Left renal cortex interstitium (tissue), 4 donors: ENCODE data around the gene DEFB123. TPM values are rescaled to one million over a fixed set of nuclear protein-coding genes. Genes with fewer than 3 reads are reported as not detected.
"Not testable (repeated sequence)": the region's sequence is repeated elsewhere in the genome, so short reads cannot be mapped to it uniquely, and the experiment has no call there.

Experiments used
- DNase-seq, 4 donors: peaks; one replicate each; pipeline ENCODE4 v3.0.0-alpha.2; 2013; ENCODE audit warnings: low read depth in 4 of 4, low spot score in 2 of 4, missing footprints in 1 of 4
- polyA plus RNA-seq, 4 donors: library from polyadenylated mRNA; unstranded; fragments of 120-200 nt; gene quantifications; one replicate each; pipeline ENCODE4 v1.2.1, GENCODE V29; 2013; ENCODE audit not compliant: insufficient read length in 4 of 4

The DEFB123 gene
- not detected for polyA plus RNA-seq

GRCh38 chr20:31440012-31440659 is at the start of gene DEFB123:
TSS of gene DEFB123 (plus strand) at chr20:31440632. CDS start at chr20:31440699, 67 bp downstream.
- DNase-seq: no peak

- DNase-seq: no peak
Observed at GRCh38 chr20:31392836-31393235, 47.6 kb upstream of the DEFB123 start.

- no peak for DNase-seq
Observed at GRCh38 chr20:31394900-31395299, 45.5 kb upstream of the DEFB123 start.

- DNase-seq: no peak
Observed at GRCh38 chr20:31403886-31404285, 36.5 kb upstream of the DEFB123 start.

GRCh38 chr20:31406115-31406514 is 34.3 kb upstream of the DEFB123 start, which contains the start of gene DEFB121:
TSS of gene DEFB121 (minus strand) at chr20:31406215. CDS start at chr20:31406152, 63 bp downstream.
- DNase-seq: no peak

- DNase-seq: no peak
Observed at GRCh38 chr20:31410011-31410410, 30.4 kb upstream of the DEFB123 start.

GRCh38 chr20:31414381-31414780 is 26.1 kb upstream of the DEFB123 start:
- DNase-seq: no peak

- no peak for DNase-seq
Observed at GRCh38 chr20:31415653-31416052, 24.8 kb upstream of the DEFB123 start.

GRCh38 chr20:31418307-31418706 is 22.1 kb upstream of the DEFB123 start:
- no peak for DNase-seq

- DNase-seq: no peak
Observed at GRCh38 chr20:31425797-31426196, 14.6 kb upstream of the DEFB123 start.

- DNase-seq: not testable (repeated sequence)
Observed at GRCh38 chr20:31426891-31427551, 13.4 kb upstream of the DEFB123 start.

GRCh38 chr20:31427576-31427975 is 12.9 kb upstream of the DEFB123 start:
- DNase-seq: not testable (repeated sequence)

- DNase-seq: no peak
Observed at GRCh38 chr20:31430568-31431115, 9.8 kb upstream of the DEFB123 start.

GRCh38 chr20:31446084-31446819 is 5.8 kb downstream of the DEFB123 start:
- no peak for DNase-seq

- no peak for DNase-seq
Observed at GRCh38 chr20:31449511-31450414, 9.3 kb downstream of the DEFB123 start.

- DNase-seq: no peak
Observed at GRCh38 chr20:31452575-31452974, 12.1 kb downstream of the DEFB123 start.

- no peak for DNase-seq
Observed at GRCh38 chr20:31454361-31454760, 13.9 kb downstream of the DEFB123 start.

GRCh38 chr20:31470946-31471345 is 30.5 kb downstream of the DEFB123 start:
- DNase-seq: not testable (repeated sequence)

GRCh38 chr20:31472395-31473330 is 32.2 kb downstream of the DEFB123 start:
- DNase-seq: no peak
